ENCODE measurements around the gene LAMA3. TPM values are rescaled to one million over a fixed set of nuclear protein-coding genes. Genes with fewer than 3 reads are reported as not detected.

The LAMA3 gene
- polyA plus RNA-seq, 5 donors: 122 to 202 (median 128) TPM

GRCh38 chr18:23992941-23993280 lies 303.7 kb downstream of the LAMA3 start:
- no peak for DNase-seq

- DNase-seq: peak; percentile 70 to 72
Observed at GRCh38 chr18:23994361-23994902, 305.2 kb downstream of the LAMA3 start.

GRCh38 chr18:23995180-23995579 lies 305.9 kb downstream of the LAMA3 start:
- no peak for DNase-seq

GRCh38 chr18:23998018-23998417 lies 308.8 kb downstream of the LAMA3 start:
- no peak for DNase-seq

- no peak for DNase-seq
Observed at GRCh38 chr18:23998820-23999219, 309.6 kb downstream of the LAMA3 start.

- no peak for DNase-seq
Observed at GRCh38 chr18:24000613-24001490, 311.6 kb downstream of the LAMA3 start.

GRCh38 chr18:24002479-24002878 lies 313.2 kb downstream of the LAMA3 start:
- no peak for DNase-seq

GRCh38 chr18:24003288-24003687 lies 314.0 kb downstream of the LAMA3 start:
- no peak for DNase-seq

GRCh38 chr18:24003903-24004640 lies 314.8 kb downstream of the LAMA3 start:
- no peak for DNase-seq

Other genes starting within 250 kb of the LAMA3 start
- gene RIOK3, start 236.2 kb upstream of the LAMA3 start, polyA plus RNA-seq (ENCODE audit: insufficient read depth in 1 of 5, insufficient read length in 5 of 5, low replicate concordance in 1 of 5): 10 to 100 TPM; 57.0 to 82.0 (median 66.2) TPM
- 10 to 100 TPM; 23.3 to 28.6 (median 24.6) TPM for gene RMC1, start 185.9 kb upstream of the LAMA3 start, polyA plus RNA-seq (ENCODE audit: insufficient read depth in 1 of 5, insufficient read length in 5 of 5, low replicate concordance in 1 of 5)
- gene NPC1, start 102.9 kb upstream of the LAMA3 start, polyA plus RNA-seq (ENCODE audit: insufficient read depth in 1 of 5, insufficient read length in 5 of 5, low replicate concordance in 1 of 5): 10 to 100 TPM; 18.9 to 28.0 (median 24.3) TPM
- gene ANKRD29, start 26.5 kb upstream of the LAMA3 start, polyA plus RNA-seq (ENCODE audit: insufficient read depth in 1 of 5, insufficient read length in 5 of 5, low replicate concordance in 1 of 5): 10 to 100 TPM; 38.0 to 73.8 (median 57.7) TPM